Glutamatergic neuron (in vitro differentiated cells): ENCODE data around the gene PSAP. TPM values are rescaled to one million over a fixed set of nuclear protein-coding genes. Genes with fewer than 3 reads are reported as not detected.

Experiments used
- DNase-seq: peaks from one replicate; pipeline ENCODE4 v3.0.0; 2022
- H3K27ac Mint-ChIP-seq: one replicate; pipeline ENCODE4 v1.8.0; 2020; ENCODE audit warnings: mild to moderate bottlenecking, mixed read lengths, inconsistent platforms; ENCODE audit not compliant: unreplicated experiment
- H3K27me3 Mint-ChIP-seq: one replicate; pipeline ENCODE4 v1.8.0; 2020; ENCODE audit warnings: mild to moderate bottlenecking, moderate library complexity, mixed read lengths, inconsistent platforms; ENCODE audit not compliant: unreplicated experiment
- H3K36me3 Mint-ChIP-seq: one replicate; pipeline ENCODE4 v1.8.0; 2020; ENCODE audit warnings: mild to moderate bottlenecking, mixed read lengths, inconsistent platforms; ENCODE audit not compliant: unreplicated experiment
- H3K4me1 Mint-ChIP-seq: one replicate; pipeline ENCODE4 v1.8.0; 2020; ENCODE audit warnings: mild to moderate bottlenecking, low read depth, mixed read lengths, inconsistent platforms; ENCODE audit not compliant: unreplicated experiment
- H3K4me3 Mint-ChIP-seq: one replicate; pipeline ENCODE4 v1.8.0; 2020; ENCODE audit warnings: mild to moderate bottlenecking, mixed read lengths, inconsistent platforms; ENCODE audit not compliant: unreplicated experiment
- H3K9me3 Mint-ChIP-seq: one replicate; pipeline ENCODE4 v1.8.0; 2020; ENCODE audit warnings: mild to moderate bottlenecking, moderate library complexity, mixed read lengths, inconsistent platforms; ENCODE audit not compliant: unreplicated experiment
- CTCF ChIP-seq: fragments of 200-600 bp; sonication (generic); IDR thresholded peaks from one replicate; pipeline ENCODE4 v1.5.0; 2021; ENCODE audit not compliant: partially characterized antibody, unreplicated experiment
- total RNA-seq: library from RNA; stranded (reverse); fragmentation: NEBNext Ultra II Directional; extraction: Animal tissue kit (Norgen Biotek cat#: 25700); gene quantifications from one replicate; pipeline ENCODE4 v1.2.1, GENCODE V29; 2021; ENCODE audit not compliant: unreplicated experiment

The PSAP gene
- total RNA-seq, 1 donor from 2014 or later = 737 TPM

GRCh38 chr10:71893258-71893815 is 42.3 kb upstream of the PSAP start:
- no peak for DNase-seq

GRCh38 chr10:71891437-71891836 is 40.4 kb upstream of the PSAP start:
- TF ChIP-seq CTCF = no peak
- no peak overlapping the region for H3K27ac Mint-ChIP-seq
- no peaks in the 10 kb centered on the region for H3K36me3 Mint-ChIP-seq
- H3K4me3 Mint-ChIP-seq = no peak overlapping the region
- peaks cover 1% of the 10 kb centered on the region for H3K9me3 Mint-ChIP-seq
- H3K27me3 Mint-ChIP-seq = peaks cover 10% of the 10 kb centered on the region
- H3K4me1 Mint-ChIP-seq = peaks cover 3% of the 10 kb centered on the region
- DNase-seq = no peak

More at GRCh38 chr10:71893258-71893815, 42.3 kb upstream of the PSAP start:
- no peak for TF ChIP-seq CTCF
- Mint-ChIP-seq H3K27me3 (peaks cover 6% of the 10 kb centered on the region), H3K27ac (no peak overlapping the region), H3K9me3 (peaks cover 3% of the 10 kb centered on the region), H3K4me1 (peaks cover 3% of the 10 kb centered on the region), H3K36me3 (no peaks in the 10 kb centered on the region), H3K4me3 (no peak overlapping the region)

GRCh38 chr10:71889388-71889987 is 38.4 kb upstream of the PSAP start:
- DNase-seq = no peak
- peaks cover 10% of the 10 kb centered on the region for H3K27me3 Mint-ChIP-seq
- no peak for TF ChIP-seq CTCF

GRCh38 chr10:71888623-71889387 is 37.8 kb upstream of the PSAP start:
- peak; percentile 73 for DNase-seq
- Mint-ChIP-seq H3K36me3 (no peaks in the 10 kb centered on the region), H3K4me1 (peaks cover 3% of the 10 kb centered on the region), H3K9me3 (peaks cover 1% of the 10 kb centered on the region), H3K27ac (peak overlapping the region; percentile 22), H3K4me3 (peak overlapping the region; percentile 97), H3K27me3 (peaks cover 10% of the 10 kb centered on the region)
- no peak for TF ChIP-seq CTCF

More at GRCh38 chr10:71889388-71889987, 38.4 kb upstream of the PSAP start:
- H3K4me3 Mint-ChIP-seq = peak overlapping the region; percentile 97
- H3K36me3 Mint-ChIP-seq = no peaks in the 10 kb centered on the region
- no peak overlapping the region for H3K27ac Mint-ChIP-seq
- peaks cover 3% of the 10 kb centered on the region for H3K4me1 Mint-ChIP-seq
- peaks cover 1% of the 10 kb centered on the region for H3K9me3 Mint-ChIP-seq

- TF ChIP-seq CTCF = no peak
- Mint-ChIP-seq H3K4me1 (peaks cover 3% of the 10 kb centered on the region), H3K4me3 (peak overlapping the region; percentile 97), H3K9me3 (peaks cover under 1% of the 10 kb centered on the region), H3K27me3 (peaks cover 10% of the 10 kb centered on the region), H3K36me3 (no peaks in the 10 kb centered on the region), H3K27ac (peak overlapping the region; percentile 22)
- DNase-seq = no peak
Observed at GRCh38 chr10:71888248-71888622, 37.2 kb upstream of the PSAP start.
